Stimulated activated CD8-positive, alpha-beta memory T cell treated with anti-CD3 and anti-CD28 coated beads, Interleukin-4, amount 100 ng/mL, for 48 hours (primary cell): ENCODE measurements around the gene ARHGAP5.

Experiments
- DNase-seq: peaks from one replicate; pipeline ENCODE4 v3.0.0-alpha.2; 2020

ARHGAP5 gene

GRCh38 chr14:32078023-32078857 lies 1.1 kb downstream of the ARHGAP5 start:
- DNase-seq: no peak

- no peak for DNase-seq
Observed at GRCh38 chr14:32078858-32079216, 1.7 kb downstream of the ARHGAP5 start.

- DNase-seq: no peak
Observed at GRCh38 chr14:32079264-32079663, 2.2 kb downstream of the ARHGAP5 start.

- no peak for DNase-seq
Observed at GRCh38 chr14:32080001-32080510, 3.0 kb downstream of the ARHGAP5 start.

- no peak for DNase-seq
Observed at GRCh38 chr14:32081901-32082300, 4.8 kb downstream of the ARHGAP5 start.

- DNase-seq: no peak
Observed at GRCh38 chr14:32083315-32083624, 6.2 kb downstream of the ARHGAP5 start.

- DNase-seq: no peak
Observed at GRCh38 chr14:32083789-32084188, 6.7 kb downstream of the ARHGAP5 start.

GRCh38 chr14:32085182-32085844 lies 8.2 kb downstream of the ARHGAP5 start:
- DNase-seq: no peak

GRCh38 chr14:32085845-32086383 lies 8.8 kb downstream of the ARHGAP5 start:
- no peak for DNase-seq

- no peak for DNase-seq
Observed at GRCh38 chr14:32087173-32087861, 10.2 kb downstream of the ARHGAP5 start.

GRCh38 chr14:32087907-32088306 lies 10.8 kb downstream of the ARHGAP5 start:
- DNase-seq: no peak

- no peak for DNase-seq
Observed at GRCh38 chr14:32090686-32091085, 13.6 kb downstream of the ARHGAP5 start.

GRCh38 chr14:32099473-32099872 lies 22.4 kb downstream of the ARHGAP5 start:
- no peak for DNase-seq

- no peak for DNase-seq
Observed at GRCh38 chr14:32100175-32100574, 23.1 kb downstream of the ARHGAP5 start.

GRCh38 chr14:32102152-32102787 lies 25.2 kb downstream of the ARHGAP5 start:
- peak; percentile 28 for DNase-seq

- DNase-seq: no peak
Observed at GRCh38 chr14:32102968-32103367, 25.9 kb downstream of the ARHGAP5 start.

- DNase-seq: no peak
Observed at GRCh38 chr14:32104308-32104707, 27.2 kb downstream of the ARHGAP5 start.

GRCh38 chr14:32104803-32105202 lies 27.7 kb downstream of the ARHGAP5 start:
- DNase-seq: no peak

- no peak for DNase-seq
Observed at GRCh38 chr14:32109676-32110547, 32.8 kb downstream of the ARHGAP5 start.

GRCh38 chr14:32110548-32110896 lies 33.4 kb downstream of the ARHGAP5 start:
- DNase-seq: no peak

GRCh38 chr14:32121536-32121935 lies 44.4 kb downstream of the ARHGAP5 start:
- no peak for DNase-seq

- DNase-seq: no peak
Observed at GRCh38 chr14:32121948-32122347, 44.8 kb downstream of the ARHGAP5 start.
